ENCODE results near the gene SCARF2. TPM values are rescaled to one million over a fixed set of nuclear protein-coding genes. Genes with fewer than 3 reads are reported as not detected.

SCARF2 gene
- total RNA-seq, 1 experiment from 2014 or later = 2.7 TPM

- no peaks in the 10 kb centered on the region for H3K9me2 ChIP-seq (replicated peaks; ENCODE audit: low read length)
- no peaks in the 10 kb centered on the region for H3K36me3 ChIP-seq (ENCODE audit: low read depth, low read length)
- ATAC-seq (no peak), DNase-seq (no peak)
- no peak overlapping the region for H3K4me2 ChIP-seq (ENCODE audit: low read length)
- H3K27ac ChIP-seq (ENCODE audit: low read length) = no peak overlapping the region
- no peaks in the 10 kb centered on the region for H4K20me1 ChIP-seq (ENCODE audit: low read length)
- ChIA-PET CTCF (no interaction called here), POLR2A (ENCODE audit: unreplicated experiment) (no interaction called here)
- H3K4me3 ChIP-seq (ENCODE audit: low read length) = no peak overlapping the region
- no TSS peak for BruUV-seq (replicated peaks)
- H3K4me1 ChIP-seq (ENCODE audit: insufficient read depth, low read length) = no peaks in the 10 kb centered on the region
- no peaks in the 10 kb centered on the region for H3K9me3 ChIP-seq (ENCODE audit: low read length)
- intact Hi-C loops (cut with micrococcal nuclease) = no loop called here
- no peak for TF ChIP-seq CTCF (conservative IDR thresholded peaks at IDR 0.05; ENCODE audit: low read depth, low read length)
- no peaks in the 10 kb centered on the region for H3K79me2 ChIP-seq (ENCODE audit: low read length)
- no peaks in the 10 kb centered on the region for H3F3A ChIP-seq (ENCODE audit: low read length, unreplicated experiment)
- no peak overlapping the region for H3K9ac ChIP-seq (ENCODE audit: low read length)
- H3K27me3 ChIP-seq (ENCODE audit: low read length) = no peaks in the 10 kb centered on the region
- no peak overlapping the region for H2AFZ ChIP-seq (ENCODE audit: low read length)
Measured at GRCh38 chr22:20384865-20385264, 52.8 kb downstream of the SCARF2 start.

- intact Hi-C loops (cut with micrococcal nuclease) = no loop called here
- Histone ChIP-seq H3K9me2 (replicated peaks; ENCODE audit: low read length) (no peaks in the 10 kb centered on the region), H3K9me3 (ENCODE audit: low read length) (no peaks in the 10 kb centered on the region), H4K20me1 (ENCODE audit: low read length) (no peaks in the 10 kb centered on the region), H3K79me2 (ENCODE audit: low read length) (no peaks in the 10 kb centered on the region), H3F3A (ENCODE audit: low read length, unreplicated experiment) (no peaks in the 10 kb centered on the region), H3K27me3 (ENCODE audit: low read length) (no peaks in the 10 kb centered on the region), H3K4me1 (ENCODE audit: insufficient read depth, low read length) (no peaks in the 10 kb centered on the region), H3K4me3 (ENCODE audit: low read length) (no peak overlapping the region), H2AFZ (ENCODE audit: low read length) (no peak overlapping the region), H3K36me3 (ENCODE audit: low read depth, low read length) (no peaks in the 10 kb centered on the region), H3K27ac (ENCODE audit: low read length) (no peak overlapping the region), H3K9ac (ENCODE audit: low read length) (no peak overlapping the region), H3K4me2 (ENCODE audit: low read length) (no peak overlapping the region)
- TF ChIP-seq EZH2phosphoT487 (IDR thresholded peaks at IDR 0.05; ENCODE audit: borderline replicate concordance, low read length) (no peak), EZH2 (IDR thresholded peaks at IDR 0.05; ENCODE audit: low read length, unreplicated experiment) (no peak), CTCF (conservative IDR thresholded peaks at IDR 0.05; ENCODE audit: low read depth, low read length) (no peak)
- CTCF ChIA-PET = no interaction called here
- ATAC-seq (no peak), DNase-seq (no peak)
- POLR2A ChIA-PET (ENCODE audit: unreplicated experiment) = no interaction called here
- no TSS peak for BruUV-seq (replicated peaks)
Measured at GRCh38 chr22:20384171-20384570, 53.5 kb downstream of the SCARF2 start.

GRCh38 chr22:20383538-20383937, 54.1 kb downstream of the SCARF2 start:
- TF ChIP-seq EZH2 (IDR thresholded peaks at IDR 0.05; ENCODE audit: low read length, unreplicated experiment) (no peak), EZH2phosphoT487 (IDR thresholded peaks at IDR 0.05; ENCODE audit: borderline replicate concordance, low read length) (no peak), CTCF (conservative IDR thresholded peaks at IDR 0.05; ENCODE audit: low read depth, low read length) (no peak)
- Histone ChIP-seq H3K9me3 (ENCODE audit: low read length) (no peaks in the 10 kb centered on the region), H3K36me3 (ENCODE audit: low read depth, low read length) (no peaks in the 10 kb centered on the region), H3K9me2 (replicated peaks; ENCODE audit: low read length) (no peaks in the 10 kb centered on the region), H3K4me2 (ENCODE audit: low read length) (no peak overlapping the region), H3K27me3 (ENCODE audit: low read length) (no peaks in the 10 kb centered on the region), H3K79me2 (ENCODE audit: low read length) (no peaks in the 10 kb centered on the region), H3K4me3 (ENCODE audit: low read length) (no peak overlapping the region), H3F3A (ENCODE audit: low read length, unreplicated experiment) (no peaks in the 10 kb centered on the region), H3K27ac (ENCODE audit: low read length) (no peak overlapping the region), H4K20me1 (ENCODE audit: low read length) (no peaks in the 10 kb centered on the region), H2AFZ (ENCODE audit: low read length) (no peak overlapping the region), H3K4me1 (ENCODE audit: insufficient read depth, low read length) (no peaks in the 10 kb centered on the region), H3K9ac (ENCODE audit: low read length) (no peak overlapping the region)
- DNase-seq (no peak), ATAC-seq (no peak)
- intact Hi-C loops (cut with micrococcal nuclease) = no loop called here
- POLR2A ChIA-PET (ENCODE audit: unreplicated experiment) = no interaction called here
- CTCF ChIA-PET = interaction anchor here (0.6 kb wide), 1 partner anchor 110 kb away, joined by 6 read pairs; no protein-coding TSS in a partner anchor
- BruUV-seq (replicated peaks) = no TSS peak

All from PC-3 (cell line).